IMR-90 (cell line): Measurements from ENCODE around the gene NUDT7.

Source experiments
- BHLHE40 ChIP-seq: fragments of 150-350 bp; IDR thresholded peaks from 2 replicates; pipeline ENCODE4 v1.6.1; 2016; ENCODE audit warnings: mild to moderate bottlenecking, low read depth, low read length
- CEBPB ChIP-seq: IDR thresholded peaks from 2 replicates; pipeline ENCODE4 v1.6.1; 2012; ENCODE audit warnings: low read depth, low read length, improper control_type of control experiment
- CTCF ChIP-seq: conservative IDR thresholded peaks from 2 replicates; pipeline ENCODE4 v1.5.1; 2012; ENCODE audit warnings: mild to moderate bottlenecking, low read depth, low read length, improper control_type of control experiment
- ELK1 ChIP-seq: fragments of 150-350 bp; IDR thresholded peaks from 2 replicates; pipeline ENCODE4 v1.6.1; 2016; ENCODE audit warnings: low read depth, mild to moderate bottlenecking, low read length, moderate library complexity, borderline replicate concordance
- FOS ChIP-seq: fragments of 150-350 bp; IDR thresholded peaks from 2 replicates; pipeline ENCODE4 v1.6.1; 2016; ENCODE audit warnings: low read depth, low read length
- MXI1 ChIP-seq: IDR thresholded peaks from 2 replicates; pipeline ENCODE4 v1.6.1; 2012; ENCODE audit warnings: low read depth, mild to moderate bottlenecking, low read length, moderate library complexity, borderline replicate concordance
- NFE2L2 ChIP-seq: fragments of 150-350 bp; IDR thresholded peaks from 2 replicates; pipeline ENCODE4 v1.6.1; 2016; ENCODE audit warnings: low read depth, mild to moderate bottlenecking, low read length
- POLR2A ChIP-seq: IDR thresholded peaks from 2 replicates; pipeline ENCODE4 v1.6.1; 2012; ENCODE audit warnings: mild to moderate bottlenecking, low read depth, low read length
- RAD21 ChIP-seq: IDR thresholded peaks from 2 replicates; pipeline ENCODE4 v1.6.1; 2012; ENCODE audit warnings: low read length, improper control_type of control experiment
- RFX5 ChIP-seq: IDR thresholded peaks from 2 replicates; pipeline ENCODE4 v1.8.0; 2012; ENCODE audit warnings: low read depth, mild to moderate bottlenecking, low read length, moderate library complexity
- SMC3 ChIP-seq: fragments of 150-350 bp; IDR thresholded peaks from 2 replicates; pipeline ENCODE4 v1.6.1; 2016; ENCODE audit warnings: low read depth, mild to moderate bottlenecking, antibody characterized with exemption, low read length, moderate library complexity
- USF2 ChIP-seq: fragments of 150-350 bp; IDR thresholded peaks from 2 replicates; pipeline ENCODE4 v1.6.1; 2017; ENCODE audit warnings: mild to moderate bottlenecking, antibody characterized with exemption, low read length, low read depth

- TF ChIP-seq RAD21 (no peak), BHLHE40 (no peak), CTCF (no peak), POLR2A (no peak), RFX5 (no peak), SMC3 (no peak), USF2 (no peak), CEBPB (no peak), MXI1 (no peak), FOS (no peak), ELK1 (no peak), NFE2L2 (no peak)
Measured at GRCh38 chr16:77700846-77701245, 21.5 kb upstream of the NUDT7 start.
